ENCODE data around the gene PDZRN3. TPM values are rescaled to one million over a fixed set of nuclear protein-coding genes. Genes with fewer than 3 reads are reported as not detected.

Gene PDZRN3
- total and polyA plus RNA-seq, 11 donors: 30.2 to 163 (median 76.7) TPM

- DNase-seq (no peak), ATAC-seq (no peak)
- intact Hi-C loops (cut with DNase I): no loop called here
- Histone ChIP-seq H3K9me3 (peaks cover 0 to 6% (median 0%) of the 10 kb centered on the region in 12 donors), H3K27me3 (no peaks in the 10 kb centered on the region), H3K27ac (no peak overlapping the region), H3K4me3 (no peak overlapping the region), H3K4me1 (peaks cover 0 to 37% (median 16%) of the 10 kb centered on the region in 12 donors), H3K36me3 (no peaks in the 10 kb centered on the region)
- TF ChIP-seq, protein P1, sequence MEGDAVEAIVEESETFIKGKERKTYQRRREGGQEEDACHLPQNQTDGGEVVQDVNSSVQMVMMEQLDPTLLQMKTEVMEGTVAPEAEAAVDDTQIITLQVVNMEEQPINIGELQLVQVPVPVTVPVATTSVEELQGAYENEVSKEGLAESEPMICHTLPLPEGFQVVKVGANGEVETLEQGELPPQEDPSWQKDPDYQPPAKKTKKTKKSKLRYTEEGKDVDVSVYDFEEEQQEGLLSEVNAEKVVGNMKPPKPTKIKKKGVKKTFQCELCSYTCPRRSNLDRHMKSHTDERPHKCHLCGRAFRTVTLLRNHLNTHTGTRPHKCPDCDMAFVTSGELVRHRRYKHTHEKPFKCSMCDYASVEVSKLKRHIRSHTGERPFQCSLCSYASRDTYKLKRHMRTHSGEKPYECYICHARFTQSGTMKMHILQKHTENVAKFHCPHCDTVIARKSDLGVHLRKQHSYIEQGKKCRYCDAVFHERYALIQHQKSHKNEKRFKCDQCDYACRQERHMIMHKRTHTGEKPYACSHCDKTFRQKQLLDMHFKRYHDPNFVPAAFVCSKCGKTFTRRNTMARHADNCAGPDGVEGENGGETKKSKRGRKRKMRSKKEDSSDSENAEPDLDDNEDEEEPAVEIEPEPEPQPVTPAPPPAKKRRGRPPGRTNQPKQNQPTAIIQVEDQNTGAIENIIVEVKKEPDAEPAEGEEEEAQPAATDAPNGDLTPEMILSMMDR (IDR thresholded peaks at IDR 0.05): no peak
- TF ChIP-seq POLR2A (IDR thresholded peaks at IDR 0.05): no peak
- 81 to 91% (median 88%) methylated on average over 1 of the region's 1 CpG for WGBS, 4 donors
These were observed 145.9 kb downstream of the PDZRN3 start for GRCh38 chr3:73478858-73479257.

DNA sequence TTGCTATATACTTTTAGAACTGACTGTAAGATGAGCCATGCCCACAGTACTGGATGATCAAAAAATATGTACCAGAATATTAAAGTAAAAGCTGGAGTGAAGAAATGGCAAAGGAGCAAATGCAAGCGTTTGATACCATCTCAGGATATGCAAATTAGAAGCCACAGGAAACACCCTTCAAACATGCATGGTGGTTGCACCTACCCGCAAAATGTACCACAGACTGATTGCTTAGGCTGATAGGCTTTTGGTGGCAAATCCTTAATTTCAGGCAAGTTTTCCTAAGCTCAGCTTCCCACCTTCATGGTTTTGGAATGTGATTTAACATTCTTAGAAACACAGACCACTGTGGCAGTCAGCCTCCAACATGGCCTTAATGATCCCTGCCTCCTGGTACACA lies 149.0 kb downstream of the PDZRN3 start:
- H3K9me3 ChIP-seq: peaks cover 0 to 6% (median 0%) of the 10 kb centered on the region in 12 donors
- DNase-seq (no peak), ATAC-seq (no peak)
- no peak for TF ChIP-seq POLR2A (IDR thresholded peaks at IDR 0.05)
- TF ChIP-seq, protein P1 (IDR thresholded peaks at IDR 0.05): no peak
- no peak overlapping the region for H3K4me3 ChIP-seq
- H3K4me1 ChIP-seq: peaks cover 0 to 47% (median 23%) of the 10 kb centered on the region in 12 donors
- no peak overlapping the region for H3K27ac ChIP-seq
- no peaks in the 10 kb centered on the region for H3K36me3 ChIP-seq
- intact Hi-C loops (cut with DNase I): no loop called here
- H3K27me3 ChIP-seq: no peaks in the 10 kb centered on the region
- 69 to 76% (median 74%) methylated on average over 2 of the region's 2 CpGs for WGBS, 4 donors

GRCh38 chr3:73475175-73475574 lies 149.6 kb downstream of the PDZRN3 start:
- ATAC-seq (no peak), DNase-seq (no peak)
- H3K4me3 ChIP-seq: no peak overlapping the region
- peaks cover 0 to 6% (median 0%) of the 10 kb centered on the region in 12 donors for H3K9me3 ChIP-seq
- intact Hi-C loops (cut with DNase I): no loop called here
- WGBS, 4 donors: 89 to 93% (median 91%) methylated on average over 4 of the region's 4 CpGs
- TF ChIP-seq POLR2A (IDR thresholded peaks at IDR 0.05): no peak
- TF ChIP-seq, protein P1 (IDR thresholded peaks at IDR 0.05): no peak
- peaks cover 0 to 43% (median 18%) of the 10 kb centered on the region in 12 donors for H3K4me1 ChIP-seq
- H3K36me3 ChIP-seq: no peaks in the 10 kb centered on the region
- H3K27me3 ChIP-seq: no peaks in the 10 kb centered on the region
- H3K27ac ChIP-seq: no peak overlapping the region

GRCh38 chr3:73474619-73475018 lies 150.1 kb downstream of the PDZRN3 start:
- intact Hi-C loops (cut with DNase I): no loop called here
- H3K36me3 ChIP-seq: no peaks in the 10 kb centered on the region
- TF ChIP-seq POLR2A (IDR thresholded peaks at IDR 0.05): no peak
- peaks cover 0 to 41% (median 14%) of the 10 kb centered on the region in 12 donors for H3K4me1 ChIP-seq
- H3K27ac ChIP-seq: no peak overlapping the region
- WGBS, 4 donors: 84 to 95% (median 95%) methylated on average over 1 of the region's 1 CpG
- no peak overlapping the region for H3K4me3 ChIP-seq
- no peaks in the 10 kb centered on the region for H3K27me3 ChIP-seq
- ATAC-seq (no peak), DNase-seq (no peak)
- H3K9me3 ChIP-seq: peaks cover 0 to 6% (median 0%) of the 10 kb centered on the region in 12 donors

DNA sequence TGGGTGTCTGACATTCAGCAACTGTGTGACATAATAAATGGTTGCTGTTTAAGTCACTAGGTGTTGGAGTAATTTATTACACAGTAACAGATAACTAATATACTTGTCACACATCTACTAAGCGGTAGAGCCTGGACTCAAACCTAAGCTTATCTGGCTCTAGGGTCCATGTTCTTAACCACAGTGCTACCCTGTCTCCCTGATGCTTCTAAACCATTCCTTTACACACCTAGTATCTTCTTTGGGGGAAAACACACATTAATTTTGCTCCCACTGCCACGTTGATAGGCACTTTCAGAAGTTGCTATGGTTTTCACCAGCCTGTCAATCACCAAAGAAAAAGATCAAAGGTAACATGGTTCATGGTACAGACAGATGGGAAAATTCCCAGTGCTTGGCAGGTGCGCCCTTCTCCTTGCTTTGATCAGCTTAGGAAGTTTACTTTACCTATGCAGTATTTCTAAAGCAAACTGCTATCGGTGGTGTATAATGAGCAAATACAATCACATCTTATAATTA lies 150.8 kb downstream of the PDZRN3 start:
- no peak for TF ChIP-seq POLR2A (IDR thresholded peaks at IDR 0.05)
- TF ChIP-seq, protein P1 (IDR thresholded peaks at IDR 0.05): no peak
- DNase-seq (no peak), ATAC-seq (no peak)
- Histone ChIP-seq H3K27me3 (no peaks in the 10 kb centered on the region), H3K36me3 (no peaks in the 10 kb centered on the region), H3K4me1 (peaks cover 0 to 39% (median 14%) of the 10 kb centered on the region in 12 donors), H3K4me3 (no peak overlapping the region), H3K9me3 (peaks cover 0 to 6% (median 0%) of the 10 kb centered on the region in 12 donors), H3K27ac (no peak overlapping the region)
- intact Hi-C loops (cut with DNase I): no loop called here
- WGBS, 4 donors: 66 to 82% (median 78%) methylated on average over 4 of the region's 4 CpGs

Measured in heart left ventricle (tissue), 16 donors.